Aorta (tissue), 5 donors: ENCODE data around the gene ID2. TPM values are rescaled to one million over a fixed set of nuclear protein-coding genes. Genes with fewer than 3 reads are reported as not detected.

Experiments
- ATAC-seq: fragments of 200-7000 bp; cut with Tn5 transposase; one replicate; pipeline ENCODE4 v1.9.1; 2022; ENCODE audit warnings: moderate library complexity; ENCODE audit not compliant: low FRiP score
- DNase-seq, 2 donors: peaks; one replicate each; pipeline ENCODE4 v3.0.0-alpha.2; 2020
- H3K27ac ChIP-seq, 2 donors: one replicate each; pipeline ENCODE4 v1.5.1; 2013; ENCODE audit warnings: low read length in 2 of 2, mild to moderate bottlenecking in 2 of 2, moderate library complexity in 2 of 2, control low read depth in 1 of 2, inconsistent platforms in 1 of 2, low read depth in 1 of 2
- H3K27me3 ChIP-seq, 2 donors: one replicate each; pipeline ENCODE4 v1.6.1; 2013; ENCODE audit warnings: control low read depth in 1 of 2, low read length in 1 of 2, mild to moderate bottlenecking in 1 of 2, moderate library complexity in 1 of 2; ENCODE audit not compliant: insufficient read depth in 2 of 2, control insufficient read depth in 1 of 2
- H3K36me3 ChIP-seq, 2 donors: one replicate each; pipeline ENCODE4 v1.6.1; 2013; ENCODE audit warnings: control low read depth in 1 of 2, low read length in 1 of 2, mild to moderate bottlenecking in 1 of 2; ENCODE audit not compliant: insufficient read depth in 2 of 2, control insufficient read depth in 1 of 2
- H3K4me1 ChIP-seq, 2 donors: one replicate each; pipeline ENCODE4 v1.6.1; 2013; ENCODE audit warnings: low read length in 2 of 2, control low read depth in 1 of 2, mild to moderate bottlenecking in 1 of 2, moderate library complexity in 1 of 2; ENCODE audit not compliant: insufficient read depth in 2 of 2, control insufficient read depth in 1 of 2
- H3K4me3 ChIP-seq, 2 donors: one replicate each; pipeline ENCODE4 v1.5.1; 2013; ENCODE audit warnings: low read length in 2 of 2, control low read depth in 1 of 2, mild to moderate bottlenecking in 1 of 2
- H3K9me3 ChIP-seq: one replicate; pipeline ENCODE4 v1.6.1; 2013; ENCODE audit warnings: mild to moderate bottlenecking, low read length; ENCODE audit not compliant: control insufficient read depth
- WGBS, 2 donors: extraction: QIAGEN DNeasy Blood & Tissue Kit; methylation state at CpG; one replicate each; pipeline ENCODE4 v1.1.7; 2013; 5-methylcytosine and 5-hydroxymethylcytosine counted together
- intact Hi-C, 2 donors: fragments of 100-400 bp; cut with DNase I; formaldehyde crosslinking; loops; one replicate each; pipeline versions ENCODE4 v1.14.2 to v1.15.0; 2022
- polyA plus RNA-seq, 2 donors: library from polyadenylated mRNA; stranded (reverse); fragments of 200-250 nt; gene quantifications; one replicate each; pipeline ENCODE4 v1.2.3, GENCODE V29; 2013
- total RNA-seq, 2 donors: library from RNA; stranded (reverse); fragmentation: NEBNext Ultra II Directional; extraction: Animal tissue kit (Norgen Biotek cat#: 25700); gene quantifications; one replicate each; pipeline ENCODE4 v1.2.1, GENCODE V29; 2021
- donor health status: healthy with polysubstance abuse.
- donor health status: Bipolar disorder and iron deficiency.
- donor health status: DM: no; HTN: no; CAD: no.
- donor health status: DM: no; HTN: no; CAD: no.
- donor health status: DM: yes; HTN: yes; CAD: no.

Gene ID2
- total and polyA plus RNA-seq, 4 donors: 159 to 322 (median 203) TPM

GRCh38 chr2:8699839-8700238 lies 18.0 kb downstream of the ID2 start:
- Histone ChIP-seq H3K27me3 (no peaks in the 10 kb centered on the region), H3K36me3 (no peaks in the 10 kb centered on the region), H3K9me3 (no peaks in the 10 kb centered on the region), H3K27ac (no peak overlapping the region), H3K4me3 (no peak overlapping the region), H3K4me1 (no peaks in the 10 kb centered on the region)
- WGBS, 2 donors: 84 to 86% methylated on average over 7 of the region's 7 CpGs
- ATAC-seq (no peak), DNase-seq (no peak)
- intact Hi-C loops: loop anchor here in 1 of 2 donors (10.0 kb wide), 1 partner anchor 1495 kb away; no protein-coding TSS in a partner anchor

- H3K27me3 ChIP-seq: no peaks in the 10 kb centered on the region
- intact Hi-C loops: no loop called here
- no peaks in the 10 kb centered on the region for H3K9me3 ChIP-seq
- H3K36me3 ChIP-seq: no peaks in the 10 kb centered on the region
- H3K27ac ChIP-seq: no peak overlapping the region
- no peak for ATAC-seq
- DNase-seq: no peak
- H3K4me1 ChIP-seq: no peaks in the 10 kb centered on the region
- WGBS, 2 donors: 43 to 56% methylated on average over 16 of the region's 16 CpGs
- H3K4me3 ChIP-seq: no peak overlapping the region
Observed at GRCh38 chr2:8701681-8702379, 20.0 kb downstream of the ID2 start.

GRCh38 chr2:8704906-8705305 lies 23.1 kb downstream of the ID2 start:
- Histone ChIP-seq H3K27ac (no peak overlapping the region), H3K36me3 (no peaks in the 10 kb centered on the region), H3K9me3 (no peaks in the 10 kb centered on the region), H3K4me1 (no peaks in the 10 kb centered on the region), H3K4me3 (no peak overlapping the region), H3K27me3 (no peaks in the 10 kb centered on the region)
- intact Hi-C loops: no loop called here
- WGBS, 2 donors: 88 to 91% methylated on average over 3 of the region's 3 CpGs
- DNase-seq (no peak), ATAC-seq (no peak)

GRCh38 chr2:8709611-8710010 lies 27.8 kb downstream of the ID2 start:
- H3K4me1 ChIP-seq: no peaks in the 10 kb centered on the region
- no peak overlapping the region for H3K27ac ChIP-seq
- no peaks in the 10 kb centered on the region for H3K9me3 ChIP-seq
- intact Hi-C loops: no loop called here
- no peak overlapping the region for H3K4me3 ChIP-seq
- DNase-seq: no peak
- ATAC-seq: no peak
- no peaks in the 10 kb centered on the region for H3K27me3 ChIP-seq
- 89 to 90% methylated on average over 14 of the region's 14 CpGs for WGBS, 2 donors
- no peaks in the 10 kb centered on the region for H3K36me3 ChIP-seq

GRCh38 chr2:8710951-8711350 lies 29.1 kb downstream of the ID2 start:
- Histone ChIP-seq H3K36me3 (no peaks in the 10 kb centered on the region), H3K27ac (no peak overlapping the region), H3K4me3 (no peak overlapping the region), H3K9me3 (no peaks in the 10 kb centered on the region), H3K4me1 (no peaks in the 10 kb centered on the region), H3K27me3 (no peaks in the 10 kb centered on the region)
- intact Hi-C loops: no loop called here
- DNase-seq (no peak), ATAC-seq (no peak)
- WGBS, 2 donors: 74 to 77% methylated on average over 3 of the region's 3 CpGs

- Histone ChIP-seq H3K4me3 (no peak overlapping the region), H3K36me3 (no peaks in the 10 kb centered on the region), H3K9me3 (no peaks in the 10 kb centered on the region), H3K27me3 (no peaks in the 10 kb centered on the region), H3K4me1 (no peaks in the 10 kb centered on the region), H3K27ac (no peak overlapping the region)
- WGBS, 2 donors: 4 to 12% methylated on average over 7 of the region's 7 CpGs
- intact Hi-C loops: no loop called here
- DNase-seq: peak; percentile 61 to 80
- peak; percentile 62 for ATAC-seq
Observed at GRCh38 chr2:8714283-8714682, 32.4 kb downstream of the ID2 start.

- H3K4me1 ChIP-seq: no peaks in the 10 kb centered on the region
- intact Hi-C loops: no loop called here
- no peak overlapping the region for H3K27ac ChIP-seq
- no peaks in the 10 kb centered on the region for H3K36me3 ChIP-seq
- H3K4me3 ChIP-seq: no peak overlapping the region
- H3K9me3 ChIP-seq: no peaks in the 10 kb centered on the region
- WGBS, 2 donors: 96 to 99% methylated on average over 5 of the region's 5 CpGs
- ATAC-seq (no peak), DNase-seq (no peak)
- H3K27me3 ChIP-seq: no peaks in the 10 kb centered on the region
Observed at GRCh38 chr2:8714971-8715370, 33.1 kb downstream of the ID2 start.

- ATAC-seq: no peak
- Histone ChIP-seq H3K27ac (no peak overlapping the region), H3K4me3 (no peak overlapping the region), H3K27me3 (no peaks in the 10 kb centered on the region), H3K36me3 (no peaks in the 10 kb centered on the region), H3K4me1 (no peaks in the 10 kb centered on the region), H3K9me3 (no peaks in the 10 kb centered on the region)
- intact Hi-C loops: no loop called here
- WGBS, 2 donors: 91 to 99% methylated on average over 3 of the region's 3 CpGs
- no peak for DNase-seq
Observed at GRCh38 chr2:8719528-8719927, 37.7 kb downstream of the ID2 start.

- Histone ChIP-seq H3K9me3 (no peaks in the 10 kb centered on the region), H3K4me3 (no peak overlapping the region), H3K27me3 (no peaks in the 10 kb centered on the region), H3K4me1 (no peaks in the 10 kb centered on the region), H3K27ac (no peak overlapping the region), H3K36me3 (no peaks in the 10 kb centered on the region)
- 24 to 31% methylated on average over 3 of the region's 3 CpGs for WGBS, 2 donors
- no peak for DNase-seq
- intact Hi-C loops: no loop called here
- no peak for ATAC-seq
Observed at GRCh38 chr2:8720741-8721140, 38.9 kb downstream of the ID2 start.
